Measurements from ENCODE around the gene IQSEC2.

Gene IQSEC2

GRCh38 chrX:53272808-53273337 lies 8.5 kb downstream of the IQSEC2 start:
- no peak for TF ChIP-seq CTCF (IDR thresholded peaks at IDR 0.05; ENCODE audit: borderline replicate concordance, control extremely low read depth, extremely low read depth, insufficient read depth, missing control alignments)
- in situ Hi-C loops (cut with MboI; ENCODE audit: low sequenced_read_pairs, unreplicated experiment), result no loop called here
- DNase-seq (ENCODE audit: low spot score), result no peak

- TF ChIP-seq CTCF (IDR thresholded peaks at IDR 0.05; ENCODE audit: borderline replicate concordance, control extremely low read depth, extremely low read depth, insufficient read depth, missing control alignments), result no peak
- in situ Hi-C loops (cut with MboI; ENCODE audit: low sequenced_read_pairs, unreplicated experiment), result no loop called here
- DNase-seq (ENCODE audit: low spot score), result no peak
Measured at GRCh38 chrX:53269536-53270107, 11.8 kb downstream of the IQSEC2 start.

- in situ Hi-C loops (cut with MboI; ENCODE audit: low sequenced_read_pairs, unreplicated experiment), result no loop called here
- DNase-seq (ENCODE audit: low spot score), result no peak
- no peak for TF ChIP-seq CTCF (IDR thresholded peaks at IDR 0.05; ENCODE audit: borderline replicate concordance, control extremely low read depth, extremely low read depth, insufficient read depth, missing control alignments)
Measured at GRCh38 chrX:53268173-53268572, 13.2 kb downstream of the IQSEC2 start.

GRCh38 chrX:53266914-53267313 lies 14.5 kb downstream of the IQSEC2 start:
- TF ChIP-seq CTCF (IDR thresholded peaks at IDR 0.05; ENCODE audit: borderline replicate concordance, control extremely low read depth, extremely low read depth, insufficient read depth, missing control alignments), result no peak
- DNase-seq (ENCODE audit: low spot score), result no peak

GRCh38 chrX:53265771-53266574 lies 15.4 kb downstream of the IQSEC2 start:
- no peak for TF ChIP-seq CTCF (IDR thresholded peaks at IDR 0.05; ENCODE audit: borderline replicate concordance, control extremely low read depth, extremely low read depth, insufficient read depth, missing control alignments)
- no peak for DNase-seq (ENCODE audit: low spot score)
- in situ Hi-C loops (cut with MboI; ENCODE audit: low sequenced_read_pairs, unreplicated experiment), result no loop called here

More at GRCh38 chrX:53266914-53267313, 14.5 kb downstream of the IQSEC2 start:
- in situ Hi-C loops (cut with MboI; ENCODE audit: low sequenced_read_pairs, unreplicated experiment), result no loop called here

- DNase-seq (ENCODE audit: low spot score), result no peak
- in situ Hi-C loops (cut with MboI; ENCODE audit: low sequenced_read_pairs, unreplicated experiment), result no loop called here
- TF ChIP-seq CTCF (IDR thresholded peaks at IDR 0.05; ENCODE audit: borderline replicate concordance, control extremely low read depth, extremely low read depth, insufficient read depth, missing control alignments), result no peak
Measured at GRCh38 chrX:53263597-53264094, 17.7 kb downstream of the IQSEC2 start.

All from GM13976 (cell line).